HepG2 (cell line): ENCODE measurements around the gene FCHSD1. TPM values are rescaled to one million over a fixed set of nuclear protein-coding genes. Genes with fewer than 3 reads are reported as not detected.

ENCODE experiments used
- ATAC-seq: fragments of 200-7000 bp; cut with Tn5 transposase; 3 replicates; pipeline ENCODE4 v1.9.1; 2020; ENCODE audit warnings: mild to moderate bottlenecking, moderate library complexity
- BruUV-seq: library from RNA; stranded (reverse); fragments of 400-500 nt; replicated peaks from 2 replicates; lab custom pipeline; 2021; lab: Mats Ljungman, UMichigan
- CTCF ChIA-PET: fragments of 300-600 bp; formaldehyde crosslinking; extraction: SDS; loops from one replicate; lab custom pipeline; 2021; ENCODE audit warnings: low total read pairs, inconsistent platforms, low intra/inter-chr PET ratio; lab: Yijun Ruan, JAX
- POLR2A ChIA-PET: fragments of 350-600 bp; sonication (Branson Sonifier 250); formaldehyde crosslinking; loops from one replicate; lab custom pipeline; 2020; ENCODE audit warnings: antibody characterized with exemption, inconsistent platforms; lab: Yijun Ruan, JAX
- DNase-seq: peaks from one replicate; pipeline ENCODE4 v3.0.0-alpha.2; 2015; ENCODE audit warnings: low spot score
- FAIRE-seq: peaks from 3 replicates; lab custom pipeline; 2011; peaks lifted over from hg19 to GRCh38; lab: Jason Lieb, UNC
- H2AFZ ChIP-seq: one replicate; pipeline ENCODE4 v1.6.1; 2011; ENCODE audit warnings: low read length, inconsistent platforms
- H3K27ac ChIP-seq: fragments of 300-600 bp; 3 replicates; pipeline ENCODE4 v1.8.0; 2011; ENCODE audit warnings: mixed run types, mild to moderate bottlenecking, mixed read lengths, low read length, inconsistent platforms; ENCODE audit not compliant: insufficient read depth; ENCODE audit errors: extremely low read length
- H3K27me3 ChIP-seq, 2 experiments: fragments of 200-600 bp in 1 of 2; 2 replicates in 1 of 2; 3 replicates in 1 of 2; pipeline versions ENCODE4 v1.6.0 to v1.8.0; 2011; ENCODE audit warnings: low read length in 2 of 2, mild to moderate bottlenecking in 2 of 2, moderate library complexity in 2 of 2, inconsistent platforms in 1 of 2; ENCODE audit not compliant: insufficient read depth in 2 of 2, control insufficient read depth in 1 of 2
- H3K36me3 ChIP-seq, 2 experiments: fragments of 200-600 bp in 1 of 2; replicated peaks in 1 of 2; 2 replicates in 1 of 2; 3 replicates in 1 of 2; pipeline versions ENCODE4 v1.5.1 to v1.8.0; 2011; ENCODE audit warnings: low read length in 2 of 2, inconsistent platforms in 1 of 2; ENCODE audit not compliant: insufficient read depth in 2 of 2, control insufficient read depth in 1 of 2
- H3K4me1 ChIP-seq: 2 replicates; pipeline ENCODE4 v1.5.1; 2012; ENCODE audit warnings: low read length, inconsistent platforms; ENCODE audit not compliant: insufficient read depth
- H3K4me2 ChIP-seq: 2 replicates; pipeline ENCODE4 v1.6.0; 2011; ENCODE audit warnings: low read depth, low read length, inconsistent platforms
- H3K4me3 ChIP-seq, 3 experiments: fragments of 200-600 bp in 1 of 3; sonication (generic), shearing (Covaris generic) in 1 of 3; replicated peaks in 1 of 3; 2 replicates each; pipeline ENCODE4 v1.5.1; 2011 to 2016; ENCODE audit warnings: low read length in 3 of 3, inconsistent platforms in 2 of 3, low read depth in 2 of 3, mild to moderate bottlenecking in 2 of 3, control low read depth in 1 of 3, mixed read lengths in 1 of 3; ENCODE audit not compliant: insufficient read depth in 1 of 3
- H3K79me2 ChIP-seq: one replicate; pipeline ENCODE4 v1.6.1; 2011; ENCODE audit warnings: low read length, inconsistent platforms; ENCODE audit not compliant: insufficient read depth
- H3K9ac ChIP-seq: 2 replicates; pipeline ENCODE4 v1.6.0; 2011; ENCODE audit warnings: mild to moderate bottlenecking, low read depth, low read length, inconsistent platforms; ENCODE audit not compliant: insufficient read depth
- H3K9me3 ChIP-seq: 2 replicates; pipeline ENCODE4 v1.5.1; 2012; ENCODE audit warnings: mild to moderate bottlenecking, low read length
- H4K20me1 ChIP-seq: 2 replicates; pipeline ENCODE4 v1.6.0; 2011; ENCODE audit warnings: inconsistent platforms, mild to moderate bottlenecking, low read length, moderate library complexity; ENCODE audit not compliant: insufficient read depth
- CTCF ChIP-seq: sonication (generic); formaldehyde crosslinking; IDR thresholded peaks from 2 replicates; pipeline ENCODE4 v1.5.0; 2020; ENCODE audit warnings: mild to moderate bottlenecking, missing genetic modification reagents, moderate library complexity
- HCFC1 ChIP-seq: fragments of 150-350 bp; IDR thresholded peaks from 2 replicates; pipeline ENCODE4 v1.6.1; 2014; ENCODE audit warnings: low read depth, low read length
- SKI ChIP-seq: fragments of 450-650 bp; IDR thresholded peaks from one replicate; pipeline ENCODE4 v1.6.1; 2018; ENCODE audit warnings: mild to moderate bottlenecking; ENCODE audit not compliant: partially characterized antibody
- SRF ChIP-seq: IDR thresholded peaks from 2 replicates; pipeline ENCODE4 v1.6.1; 2011; ENCODE audit warnings: mild to moderate bottlenecking, low read depth, low read length, moderate library complexity
- STAG1 ChIP-seq: sonication (generic); formaldehyde crosslinking; IDR thresholded peaks from 2 replicates; pipeline ENCODE4 v1.4.0; 2020; ENCODE audit warnings: missing genetic modification reagents
- UBTF ChIP-seq: sonication (generic); formaldehyde crosslinking; IDR thresholded peaks from 2 replicates; pipeline ENCODE4 v1.4.0; 2020; ENCODE audit warnings: mild to moderate bottlenecking, missing genetic modification reagents
- ZBTB3 ChIP-seq: sonication (generic); formaldehyde crosslinking; IDR thresholded peaks from 2 replicates; pipeline ENCODE4 v1.4.0; 2020; ENCODE audit warnings: low read depth, mild to moderate bottlenecking, moderate library complexity, missing genetic modification reagents, borderline replicate concordance
- ZNF136 ChIP-seq: sonication (generic); formaldehyde crosslinking; IDR thresholded peaks from 2 replicates; pipeline ENCODE4 v1.8.1; 2022; ENCODE audit warnings: low read depth, mild to moderate bottlenecking, moderate library complexity, missing genetic modification reagents
- ZNF263 ChIP-seq: sonication (generic); formaldehyde crosslinking; IDR thresholded peaks from 2 replicates; pipeline ENCODE4 v1.4.0; 2020; ENCODE audit warnings: missing genetic modification reagents
- ZNF317 ChIP-seq: sonication (generic); formaldehyde crosslinking; IDR thresholded peaks from 2 replicates; pipeline ENCODE4 v1.5.0; 2020; ENCODE audit warnings: mild to moderate bottlenecking, missing genetic modification reagents
- ZNF543 ChIP-seq: sonication (generic); formaldehyde crosslinking; IDR thresholded peaks from 2 replicates; pipeline ENCODE4 v1.4.0; 2020; ENCODE audit warnings: mild to moderate bottlenecking, missing genetic modification reagents
- ZNF687 ChIP-seq: sonication (generic); formaldehyde crosslinking; IDR thresholded peaks from 2 replicates; pipeline ENCODE4 v1.5.1; 2020; ENCODE audit warnings: mild to moderate bottlenecking, missing genetic modification reagents, moderate library complexity
- WGBS: methylation state at CpG from one replicate; pipeline ENCODE4 v1.1.6; 2017; ENCODE audit warnings: low lambda C conversion rate; 5-methylcytosine and 5-hydroxymethylcytosine counted together
- in situ Hi-C: cut with HindIII; loops from 2 replicates; pipeline ENCODE4 v1.10.0; 2017; ENCODE audit warnings: low pct_unique_long_range_greater_than_20kb; ENCODE audit not compliant: extremely low pct_ligation_motif_present
- intact Hi-C: fragments of 100-400 bp; cut with micrococcal nuclease; formaldehyde crosslinking; loops from one replicate; pipeline ENCODE4 v1.10.0; 2022; ENCODE audit not compliant: unreplicated experiment
- polyA plus RNA-seq, 8 experiments: library from polyadenylated mRNA; depleted of rRNA in 3 of 8; stranded (reverse) in 7 of 8; unstranded in 1 of 8; fragments of >200 nt; fragmentation: Illumina TruSeq in 4 of 8; extraction: Trizol in 4 of 8; gene quantifications; 2 replicates each; pipeline versions ENCODE4 v1.2.1 to v1.2.3, GENCODE V29; 2011 to 2016; ENCODE audit warnings: low read depth in 4 of 8, missing spikeins in 1 of 8, mixed read lengths in 1 of 8; ENCODE audit not compliant: insufficient read depth in 1 of 8
- total RNA-seq, 5 experiments: library from RNA; depleted of rRNA; stranded (reverse); fragments of >200 nt; fragmentation: Illumina TruSeq; extraction: Trizol; gene quantifications; 2 replicates each; pipeline ENCODE4 v1.2.3, GENCODE V29; 2016; ENCODE audit warnings: low read depth in 1 of 5

The FCHSD1 gene
- total and polyA plus RNA-seq, 2 of the 13 experiments (the other 11 are each of a cell fraction or from before 2014, with no cell fraction given), result 5.5 to 15.4 TPM

GRCh38 chr5:141663506-141663905, 12.3 kb upstream of the FCHSD1 start (continued):
- TF ChIP-seq SKI (no peak), ZBTB3 (no peak)

- no peak for DNase-seq
- POLR2A ChIA-PET, result no interaction called here
- H3K9ac ChIP-seq, result no peak overlapping the region
These were observed 10.8 kb upstream of the FCHSD1 start for GRCh38 chr5:141662028-141662427.

More at GRCh38 chr5:141662028-141662427, 10.8 kb upstream of the FCHSD1 start:
- no peak overlapping the region for H2AFZ ChIP-seq
- no peak overlapping the region for H3K4me2 ChIP-seq
- no peak overlapping the region for H3K27ac ChIP-seq
- 0 out of 2 replicates have a peak, but pooled peaks cover 4% of the 10 kb centered on the region for H3K4me1 ChIP-seq
- H3K79me2 ChIP-seq, result no peaks in the 10 kb centered on the region
- H3K36me3 ChIP-seq, result no peaks in the 10 kb centered on the region
- no peaks in the 10 kb centered on the region for H3K9me3 ChIP-seq
- H3K4me3 ChIP-seq, result no peak overlapping the region
- intact Hi-C loops, result loop anchor here (10.0 kb wide), 1 partner anchor 483 kb away; no protein-coding TSS in a partner anchor
- peak; percentile 28 for TF ChIP-seq ZNF687
- TF ChIP-seq UBTF (CRISPR knock-in tag), result 0 out of 2 replicates have a peak, but pooled peaks have one; percentile 34
- TF ChIP-seq ZNF263 (CRISPR knock-in tag), result peak; percentile 81
- TF ChIP-seq ZNF543, result no peak
- peak; percentile 65 for TF ChIP-seq CTCF (CRISPR knock-in tag)
- TF ChIP-seq ZNF136 (CRISPR knock-in tag), result no peak
- peak; percentile 41; the same call in 1 of the 2 replicates for TF ChIP-seq STAG1
- TF ChIP-seq ZNF317 (CRISPR knock-in tag), result no peak
- TF ChIP-seq HCFC1, result no peak
- no peak for TF ChIP-seq SRF
- FAIRE-seq (no peak), ATAC-seq (peak; percentile 73)
- H3K27me3 ChIP-seq, result 0 out of 5 replicates have a peak, but pooled peaks cover 0 to 5% of the 10 kb centered on the region in 2 experiments
- in situ Hi-C loops, result no loop called here
- H4K20me1 ChIP-seq, result no peaks in the 10 kb centered on the region
- no TSS peak for BruUV-seq
- CTCF ChIA-PET, result no interaction called here
- WGBS, result 33% methylated on average over 11 of the region's 17 CpGs
